Endodermal cell (in vitro differentiated cells): ENCODE data around the gene ZEB2. TPM values are rescaled to one million over a fixed set of nuclear protein-coding genes. Genes with fewer than 3 reads are reported as not detected.

Experiments
- DNase-seq: peaks from one replicate; pipeline ENCODE4 v3.0.0-alpha.2; 2017
- H3K27ac ChIP-seq: 2 replicates; pipeline ENCODE4 v1.5.1; 2013; ENCODE audit warnings: mild to moderate bottlenecking, low read depth, low read length, moderate library complexity
- H3K27me3 ChIP-seq: 2 replicates; pipeline ENCODE4 v1.6.1; 2013; ENCODE audit warnings: mild to moderate bottlenecking, low read length, moderate library complexity; ENCODE audit not compliant: insufficient read depth, control insufficient read depth, poor library complexity, severe bottlenecking
- H3K36me3 ChIP-seq: 2 replicates; pipeline ENCODE4 v1.7.0; 2013; ENCODE audit warnings: mild to moderate bottlenecking, low read length, moderate library complexity; ENCODE audit not compliant: control insufficient read depth, insufficient read depth
- H3K4me1 ChIP-seq: one replicate; pipeline ENCODE4 v1.7.0; 2013; ENCODE audit warnings: low read length; ENCODE audit not compliant: control insufficient read depth, insufficient read depth
- H3K4me3 ChIP-seq: 2 replicates; pipeline ENCODE4 v1.5.1; 2013; ENCODE audit warnings: mild to moderate bottlenecking, low read length, moderate library complexity
- H3K9ac ChIP-seq: 2 replicates; pipeline ENCODE4 v1.6.1; 2013; ENCODE audit warnings: mild to moderate bottlenecking, low read length, moderate library complexity; ENCODE audit not compliant: poor library complexity, severe bottlenecking; ENCODE audit errors: extremely low read depth
- H3K9me3 ChIP-seq: 2 replicates; pipeline ENCODE4 v1.6.1; 2013; ENCODE audit warnings: mild to moderate bottlenecking, low read length, moderate library complexity; ENCODE audit not compliant: control insufficient read depth
- H3K27ac Mint-ChIP-seq: 2 replicates; pipeline ENCODE4 v1.8.0; 2020; ENCODE audit warnings: mixed read lengths
- H3K27me3 Mint-ChIP-seq: 2 replicates; pipeline ENCODE4 v1.8.0; 2021; ENCODE audit warnings: mild to moderate bottlenecking, mixed read lengths; ENCODE audit not compliant: insufficient read depth
- H3K36me3 Mint-ChIP-seq: 2 replicates; pipeline ENCODE4 v1.8.0; 2020; ENCODE audit warnings: low read depth, mixed read lengths
- H3K4me1 Mint-ChIP-seq: 2 replicates; pipeline ENCODE4 v1.8.0; 2020; ENCODE audit warnings: mixed read lengths
- H3K4me3 Mint-ChIP-seq: 2 replicates; pipeline ENCODE4 v1.8.0; 2020; ENCODE audit warnings: mild to moderate bottlenecking, moderate library complexity, mixed read lengths
- H3K9me3 Mint-ChIP-seq: 2 replicates; pipeline ENCODE4 v1.8.0; 2020; ENCODE audit warnings: mild to moderate bottlenecking, mixed read lengths
- CTCF ChIP-seq: fragments of 200-600 bp; sonication (generic); conservative IDR thresholded peaks from 2 replicates; pipeline ENCODE4 v1.5.0; 2021; ENCODE audit warnings: antibody characterized with exemption, mild to moderate bottlenecking
- WGBS, 2 experiments: methylation state at CpG; one replicate each; pipeline versions ENCODE4 v1.1.5 to v1.1.7; 2013; ENCODE audit warnings: missing lambda C conversion rate in 2 of 2, mixed read lengths in 1 of 2; ENCODE audit not compliant: insufficient coverage in 1 of 2, insufficient read length in 1 of 2; 5-methylcytosine and 5-hydroxymethylcytosine counted together
- total RNA-seq, 2 donors: library from RNA; stranded (reverse); fragmentation: NEBNext Ultra II Directional in 1 of 2; extraction: Animal tissue kit (Norgen Biotek cat#: 25700) in 1 of 2; gene quantifications; 2 replicates in 1 of 2; 3 replicates in 1 of 2; pipeline ENCODE4 v1.2.1, GENCODE V29; 2021

ZEB2 gene
- total RNA-seq, 2 donors from 2014 or later: 0.29 to 0.31 TPM

DNA sequence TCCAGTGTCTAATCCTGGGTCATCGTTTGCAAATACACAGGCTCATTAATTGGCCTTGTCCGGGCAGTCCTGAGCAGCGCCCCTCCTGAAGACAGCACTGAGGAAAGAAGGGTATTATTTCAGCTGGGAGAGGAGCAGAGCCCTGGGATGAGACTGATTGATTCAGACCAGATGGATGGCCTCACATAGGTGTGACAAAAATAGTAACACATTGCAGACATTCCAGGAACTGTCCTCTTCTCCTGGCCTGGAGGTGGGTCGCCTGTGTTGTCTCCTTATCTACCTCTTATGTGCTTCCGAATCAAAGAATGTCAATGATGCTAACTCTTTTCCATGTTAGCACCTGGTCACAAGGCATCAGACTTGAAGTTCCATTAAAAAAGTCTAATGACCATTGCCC is 45.9 kb downstream of the ZEB2 start:
- no peaks in the 10 kb centered on the region for H3K4me1 ChIP-seq
- no peak overlapping the region for H3K27ac ChIP-seq
- no peak overlapping the region for H3K4me3 Mint-ChIP-seq
- H3K27me3 Mint-ChIP-seq: peaks cover 5% of the 10 kb centered on the region
- no peak overlapping the region for H3K9ac ChIP-seq
- no peaks in the 10 kb centered on the region for H3K9me3 Mint-ChIP-seq
- no peak for DNase-seq
- no peaks in the 10 kb centered on the region for H3K36me3 Mint-ChIP-seq
- H3K27me3 ChIP-seq: peaks cover 3% of the 10 kb centered on the region
- H3K4me3 ChIP-seq: no peak overlapping the region
- H3K27ac Mint-ChIP-seq: no peak overlapping the region
- H3K4me1 Mint-ChIP-seq: peaks cover 29% of the 10 kb centered on the region
- WGBS, 2 experiments: 86 to 87% methylated on average over 5 of the region's 5 CpGs
- TF ChIP-seq CTCF: no peak
- H3K9me3 ChIP-seq: no peaks in the 10 kb centered on the region
- H3K36me3 ChIP-seq: no peaks in the 10 kb centered on the region

DNA sequence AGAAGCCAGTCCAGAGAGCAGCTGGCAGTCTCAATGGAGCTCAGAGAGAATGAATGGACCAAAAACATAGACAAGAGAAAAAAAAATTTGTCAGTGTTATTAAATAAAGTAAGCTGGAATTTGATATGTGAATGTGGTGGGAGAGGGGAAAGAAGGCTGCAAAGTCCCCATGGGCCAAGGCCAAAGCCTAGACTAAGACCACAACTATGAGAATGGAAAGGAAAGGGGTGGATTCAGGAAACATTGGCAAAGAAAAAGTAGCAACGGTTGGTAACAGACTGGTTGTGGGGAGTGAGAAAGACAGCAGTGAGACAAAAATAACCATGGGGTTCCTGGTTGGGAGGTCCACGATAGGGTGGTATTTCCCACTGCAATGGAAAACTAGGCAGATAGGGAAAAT is 47.0 kb downstream of the ZEB2 start:
- TF ChIP-seq CTCF: no peak
- Histone ChIP-seq H3K4me3 (no peak overlapping the region), H3K27ac (peak overlapping the region; percentile 22), H3K27me3 (peaks cover 14% of the 10 kb centered on the region), H3K9ac (no peak overlapping the region), H3K36me3 (no peaks in the 10 kb centered on the region), H3K4me1 (no peaks in the 10 kb centered on the region), H3K9me3 (no peaks in the 10 kb centered on the region)
- Mint-ChIP-seq H3K4me3 (no peak overlapping the region), H3K4me1 (peaks cover 22% of the 10 kb centered on the region), H3K27me3 (peaks cover 13% of the 10 kb centered on the region), H3K9me3 (no peaks in the 10 kb centered on the region), H3K27ac (no peak overlapping the region), H3K36me3 (no peaks in the 10 kb centered on the region)
- WGBS, 2 experiments: 83 to 86% methylated on average over 2 of the region's 2 CpGs
- no peak for DNase-seq

GRCh38 chr2:144472046-144472412 is 47.9 kb downstream of the ZEB2 start:
- Mint-ChIP-seq H3K27me3 (peaks cover 20% of the 10 kb centered on the region), H3K4me1 (peaks cover 23% of the 10 kb centered on the region), H3K9me3 (no peaks in the 10 kb centered on the region), H3K27ac (no peak overlapping the region), H3K36me3 (no peaks in the 10 kb centered on the region), H3K4me3 (no peak overlapping the region)
- H3K27me3 ChIP-seq: peaks cover 21% of the 10 kb centered on the region
- no peaks in the 10 kb centered on the region for H3K36me3 ChIP-seq
- no peaks in the 10 kb centered on the region for H3K9me3 ChIP-seq
- no peak overlapping the region for H3K27ac ChIP-seq
- no peak overlapping the region for H3K9ac ChIP-seq
- no peaks in the 10 kb centered on the region for H3K4me1 ChIP-seq
- H3K4me3 ChIP-seq: no peak overlapping the region
- DNase-seq: no peak
- WGBS, 2 experiments: 80 to 97% methylated on average over 1 to 2 of the region's 2 CpGs
- no peak for TF ChIP-seq CTCF
